Measurements from ENCODE around the gene ATP1B4.

Gene ATP1B4

GRCh38 chrX:120372667-120373370, 10.9 kb downstream of the ATP1B4 start:
- no peak for DNase-seq (ENCODE audit: low read depth, low spot score)

- no peak for DNase-seq (ENCODE audit: low read depth, low spot score)
Observed at GRCh38 chrX:120377179-120377578, 15.3 kb downstream of the ATP1B4 start.

- no peak for DNase-seq (ENCODE audit: low read depth, low spot score)
Observed at GRCh38 chrX:120377715-120378114, 15.8 kb downstream of the ATP1B4 start.

- DNase-seq (ENCODE audit: low read depth, low spot score) = no peak
Observed at GRCh38 chrX:120378570-120378969, 16.7 kb downstream of the ATP1B4 start.

- no peak for DNase-seq (ENCODE audit: low read depth, low spot score)
Observed at GRCh38 chrX:120379937-120380681, 18.2 kb downstream of the ATP1B4 start.

GRCh38 chrX:120380699-120381098, 18.8 kb downstream of the ATP1B4 start:
- peak; percentile 9 for DNase-seq (ENCODE audit: low read depth, low spot score)

GRCh38 chrX:120401301-120401700, 39.4 kb downstream of the ATP1B4 start:
- no peak for DNase-seq (ENCODE audit: low read depth, low spot score)

- DNase-seq (ENCODE audit: low read depth, low spot score) = no peak
Observed at GRCh38 chrX:120402369-120402768, 40.5 kb downstream of the ATP1B4 start.

- no peak for DNase-seq (ENCODE audit: low read depth, low spot score)
Observed at GRCh38 chrX:120406638-120407037, 44.7 kb downstream of the ATP1B4 start.

- no peak for DNase-seq (ENCODE audit: low read depth, low spot score)
Observed at GRCh38 chrX:120408168-120408567, 46.3 kb downstream of the ATP1B4 start.

GRCh38 chrX:120419463-120419862, 57.6 kb downstream of the ATP1B4 start:
- no peak for DNase-seq (ENCODE audit: low read depth, low spot score)

- no peak for DNase-seq (ENCODE audit: low read depth, low spot score)
Observed at GRCh38 chrX:120426599-120426998, 64.7 kb downstream of the ATP1B4 start.

GRCh38 chrX:120428309-120428708, 66.4 kb downstream of the ATP1B4 start:
- DNase-seq (ENCODE audit: low read depth, low spot score) = no peak

- DNase-seq (ENCODE audit: low read depth, low spot score) = no peak
Observed at GRCh38 chrX:120429776-120430540, 68.1 kb downstream of the ATP1B4 start.
